Measurements from ENCODE around the gene CCDC201. TPM values are rescaled to one million over a fixed set of nuclear protein-coding genes. Genes with fewer than 3 reads are reported as not detected.

The CCDC201 gene
- total and polyA plus RNA-seq, 2 donors (not counting 3 experiments of a cell fraction or from before 2014, with no cell fraction given): not detected

GRCh38 chr7:45893996-45894664 lies 21.2 kb upstream of the CCDC201 start:
- Histone ChIP-seq H3K4me3 (replicated peaks in 1 of 3; ENCODE audit: insufficient read depth in 1 of 3, low read depth in 1 of 3, low read length in 3 of 3) (no peak overlapping the region), H3K9me1 (replicated peaks; ENCODE audit: control insufficient read depth, extremely low read depth, insufficient read depth, low read length) (no peaks in the 10 kb centered on the region), H3K9ac (replicated peaks; ENCODE audit: extremely low read depth, insufficient read depth, low read length) (no peak overlapping the region), H2AFZ (ENCODE audit: low read depth, low read length) (no peak overlapping the region), H4K20me1 (replicated peaks; ENCODE audit: control insufficient read depth, extremely low read depth, insufficient read depth, low read length) (no peaks in the 10 kb centered on the region), H3K4me2 (ENCODE audit: insufficient read depth, low read length) (no peak overlapping the region), H3K36me3 (ENCODE audit: control insufficient read depth in 2 of 2, extremely low read depth in 1 of 2, insufficient read depth in 2 of 2, low read length in 2 of 2) (no peaks in the 10 kb centered on the region), H3K27me3 (ENCODE audit: control insufficient read depth in 2 of 2, insufficient read depth in 2 of 2, low read length in 2 of 2) (peaks cover 2 to 6% of the 10 kb centered on the region in 2 experiments), H3K9me3 (replicated peaks; ENCODE audit: control insufficient read depth, insufficient read depth, low read length) (no peaks in the 10 kb centered on the region), H3K79me2 (ENCODE audit: control insufficient read depth, insufficient read depth, low read length) (no peaks in the 10 kb centered on the region), H3K27ac (ENCODE audit: insufficient read depth, low read depth, low read length) (no peak overlapping the region), H3K4me1 (ENCODE audit: control insufficient read depth, extremely low read depth, insufficient read depth, low read length) (peaks cover 19% of the 10 kb centered on the region)
- no TSS peak for BruUV-seq (replicated peaks)
- no peak for TF ChIP-seq GATA2 (IDR thresholded peaks at IDR 0.05; ENCODE audit: insufficient read depth, insufficient read length, low read depth, low read length)
- TF ChIP-seq POLR2A (IDR thresholded peaks at IDR 0.05; ENCODE audit: low read depth, low read length): no peak
- TF ChIP-seq POLR2AphosphoS5 (IDR thresholded peaks at IDR 0.05; ENCODE audit: insufficient read depth, low read depth, low read length): no peak
- TF ChIP-seq MYC (IDR thresholded peaks at IDR 0.05; ENCODE audit: low read depth, low read length): no peak
- TF ChIP-seq CTCF (IDR thresholded peaks at IDR 0.05; ENCODE audit: extremely low read depth in 1 of 2, insufficient read depth in 1 of 2, low read depth in 1 of 2, low read length in 2 of 2): no peak
- no peak for TF ChIP-seq EZH2 (IDR thresholded peaks at IDR 0.05; ENCODE audit: borderline replicate concordance, low read depth, low read length, severe bottlenecking)
- no peak for TF ChIP-seq MAX (IDR thresholded peaks at IDR 0.05; ENCODE audit: insufficient read depth, insufficient read length)
- no peak for TF ChIP-seq FOS (IDR thresholded peaks at IDR 0.05; ENCODE audit: borderline replicate concordance, insufficient read depth, low read length)
- no peak for TF ChIP-seq JUN (IDR thresholded peaks at IDR 0.05; ENCODE audit: borderline replicate concordance, insufficient read depth, insufficient read length, low read depth)
- POLR2A ChIA-PET: no interaction called here
- CTCF ChIA-PET: interaction anchor here (1.2 kb wide), 1 partner anchor 1360 kb away, joined by 3 read pairs; no protein-coding TSS in a partner anchor
- DNase-seq (ENCODE audit: low read depth, low spot score) (no peak), FAIRE-seq (no peak)
- dilution Hi-C loops (cut with MboI; ENCODE audit: extremely low pct_ligation_motif_present, low sequenced_read_pairs) (no loop called here), intact Hi-C loops (cut with micrococcal nuclease) (loop anchor here (5.0 kb wide), 1 partner anchor 1358 kb away; no protein-coding TSS in a partner anchor)

Measured in endothelial cell of umbilical vein (primary cell).